ACHN (cell line): ENCODE results near the gene GGT5.
"Not testable (repeated sequence)": the region's sequence is repeated elsewhere in the genome, so short reads cannot be mapped to it uniquely, and the experiment has no call there.

Experiments
- DNase-seq: peaks from one replicate; pipeline ENCODE4 v3.0.0-alpha.2; 2015
- in situ Hi-C: cut with HindIII; loops from 2 replicates; pipeline ENCODE4 v1.10.0; 2017; ENCODE audit warnings: low sequenced_read_pairs, low pct_ligation_motif_present, low pct_unique_long_range_greater_than_20kb

GGT5 gene

DNA sequence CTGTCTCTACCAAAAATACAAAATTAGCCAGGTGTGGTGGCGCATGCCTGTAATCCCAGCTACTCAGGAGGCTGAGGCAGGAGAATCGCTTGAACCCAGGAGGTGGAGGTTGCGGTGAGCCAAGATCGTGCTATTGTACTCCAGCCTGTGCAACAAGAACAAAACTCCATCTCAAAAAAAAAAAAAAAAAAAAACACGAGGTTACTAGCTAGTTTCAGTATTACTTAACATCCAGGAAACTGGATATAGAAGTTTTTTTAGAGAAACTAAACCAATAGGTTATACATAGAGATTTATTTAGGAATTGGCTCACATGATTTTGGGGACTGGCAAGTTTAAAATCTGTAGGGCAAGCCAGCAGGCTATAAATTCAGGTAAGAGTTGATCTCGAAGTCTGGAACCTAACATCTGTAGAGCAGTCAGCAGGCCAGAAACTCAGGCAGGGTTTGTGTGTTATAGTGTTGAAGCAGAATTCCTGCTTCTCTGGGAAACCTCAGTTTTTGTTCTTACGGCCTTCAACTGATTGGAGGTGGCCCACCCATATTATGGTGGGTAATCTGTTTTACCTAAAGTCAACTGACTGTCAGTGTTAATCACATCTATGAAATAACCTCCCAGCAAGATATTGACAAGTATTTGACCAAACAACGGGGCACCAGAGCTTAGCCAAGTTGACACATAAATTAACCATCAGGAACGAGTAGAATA lies 3.7 kb downstream of the GGT5 start:
- DNase-seq, in situ Hi-C loops: not testable (repeated sequence)

- in situ Hi-C loops = no loop called here
- no peak for DNase-seq
These were observed 4.5 kb downstream of the GGT5 start for GRCh38 chr22:24240381-24240780.

- DNase-seq, in situ Hi-C loops: not testable (repeated sequence)
These were observed 6.7 kb downstream of the GGT5 start for GRCh38 chr22:24238101-24238694.

GRCh38 chr22:24236656-24237055 lies 8.2 kb downstream of the GGT5 start:
- no peak for DNase-seq
- in situ Hi-C loops = no loop called here

DNA sequence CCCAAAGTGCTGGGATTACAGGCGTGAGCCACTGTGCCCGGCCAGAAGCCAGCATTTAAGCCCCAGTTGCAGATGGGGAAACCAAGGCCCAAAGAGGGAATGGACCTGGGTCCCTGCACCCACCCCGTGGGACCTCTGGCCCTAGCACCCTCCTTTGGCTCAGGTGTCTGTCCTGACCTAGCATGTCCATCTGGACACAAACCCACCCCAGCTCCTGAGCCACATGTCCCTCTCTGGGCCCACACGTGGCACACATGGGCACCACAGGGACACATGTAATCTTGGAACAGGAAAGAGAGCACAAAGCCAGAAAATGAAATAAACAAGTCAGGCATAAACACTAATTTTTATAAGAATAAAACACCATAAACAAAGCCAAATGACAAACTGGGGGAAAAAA lies 9.6 kb downstream of the GGT5 start:
- no peak for DNase-seq
- in situ Hi-C loops = no loop called here

DNA sequence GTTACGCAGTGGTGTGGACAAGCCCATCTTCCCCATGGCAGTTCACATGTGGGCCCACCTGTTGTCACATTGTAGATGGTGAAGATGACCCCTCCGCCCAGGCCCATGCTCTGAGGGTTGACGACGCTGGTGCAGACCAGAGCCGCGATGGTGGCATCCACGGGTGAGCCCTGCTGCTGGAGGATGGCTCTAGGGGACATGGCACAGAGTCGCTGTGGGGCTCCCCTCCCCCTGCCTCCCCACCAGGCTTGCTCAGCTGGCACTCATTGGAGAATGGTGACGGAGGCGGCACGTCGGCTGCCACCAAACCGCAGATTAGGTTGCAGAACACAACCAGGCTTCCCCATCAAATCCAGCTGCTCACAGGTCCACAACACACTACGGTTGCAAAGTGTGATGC lies 11.1 kb downstream of the GGT5 start:
- in situ Hi-C loops = no loop called here
- no peak for DNase-seq

DNA sequence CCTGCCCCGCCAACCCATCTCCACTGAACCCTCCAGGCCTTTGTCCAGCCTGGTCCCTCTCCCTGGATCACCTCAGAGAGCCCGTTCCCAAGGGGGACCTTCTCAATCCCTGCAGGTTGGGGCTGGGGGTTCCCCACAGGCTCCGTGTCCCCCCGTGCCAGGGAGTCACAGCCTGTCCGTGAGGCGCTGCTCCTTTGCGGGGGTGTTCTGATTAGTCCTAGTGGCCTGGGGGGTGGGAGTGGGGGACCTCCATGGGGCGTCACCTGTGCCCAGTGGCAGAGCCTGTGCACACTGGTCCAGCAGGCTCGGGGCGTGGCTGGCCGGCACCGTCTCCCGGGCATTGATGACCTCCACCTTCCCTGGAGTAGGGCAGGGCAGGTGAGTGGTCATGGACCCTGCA lies 11.6 kb downstream of the GGT5 start:
- no peak for DNase-seq
- in situ Hi-C loops = no loop called here

GRCh38 chr22:24232725-24233124 lies 12.2 kb downstream of the GGT5 start:
- in situ Hi-C loops = no loop called here
- DNase-seq = no peak

DNA sequence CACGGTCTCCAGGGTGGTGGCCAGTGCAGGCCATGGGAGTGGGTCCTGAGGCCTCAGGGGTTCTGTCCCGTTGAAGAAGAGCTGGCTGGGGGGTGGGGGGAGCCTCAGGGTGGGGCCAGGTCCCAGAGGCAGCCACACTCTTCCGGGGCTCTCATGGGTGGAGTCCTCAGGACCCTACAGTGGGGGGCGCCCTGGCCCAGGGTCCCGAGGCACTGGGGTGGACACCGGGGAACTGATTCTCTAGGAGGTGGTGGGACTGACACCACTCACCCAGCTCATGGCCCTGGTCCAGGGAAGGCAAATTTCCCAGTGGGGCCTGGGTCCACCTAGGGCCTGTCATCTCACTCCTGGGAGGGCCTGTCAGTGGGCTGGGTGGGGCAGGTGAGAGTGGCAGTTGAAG lies 12.8 kb downstream of the GGT5 start:
- in situ Hi-C loops = no loop called here
- DNase-seq = no peak

- in situ Hi-C loops = no loop called here
- DNase-seq = no peak
These were observed 13.2 kb downstream of the GGT5 start for GRCh38 chr22:24231706-24232105.

- DNase-seq = peak; percentile 9
- in situ Hi-C loops = no loop called here
These were observed 13.8 kb downstream of the GGT5 start for GRCh38 chr22:24230911-24231656.

GRCh38 chr22:24225951-24226350 lies 18.9 kb downstream of the GGT5 start:
- in situ Hi-C loops = no loop called here
- DNase-seq = no peak

GRCh38 chr22:24225044-24225601 lies 19.8 kb downstream of the GGT5 start:
- no peak for DNase-seq
- in situ Hi-C loops = no loop called here

GRCh38 chr22:24224468-24224867 lies 20.4 kb downstream of the GGT5 start:
- DNase-seq = no peak
- in situ Hi-C loops = no loop called here

- DNase-seq = no peak
- in situ Hi-C loops = no loop called here
These were observed 25.1 kb downstream of the GGT5 start for GRCh38 chr22:24219750-24220149.

DNA sequence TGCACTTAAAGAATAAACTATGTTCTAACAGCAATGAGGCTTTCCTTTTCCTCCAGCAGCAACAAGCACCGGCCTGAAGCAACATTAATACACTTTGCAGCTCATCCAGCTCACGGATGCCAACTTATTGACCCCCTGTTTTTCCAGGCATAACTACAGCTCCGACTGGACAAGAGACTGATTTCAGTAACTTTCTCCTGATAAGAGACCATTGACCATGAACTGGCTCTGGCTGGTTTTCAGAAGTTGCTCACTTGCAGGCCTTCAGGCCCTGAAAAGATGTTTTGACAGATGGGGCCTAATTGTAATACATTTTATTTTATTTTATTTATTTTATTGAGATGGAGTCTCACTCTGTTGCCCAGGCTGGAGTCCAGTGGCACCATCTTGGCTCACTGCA lies 27.5 kb downstream of the GGT5 start:
- in situ Hi-C loops = no loop called here
- no peak for DNase-seq

DNA sequence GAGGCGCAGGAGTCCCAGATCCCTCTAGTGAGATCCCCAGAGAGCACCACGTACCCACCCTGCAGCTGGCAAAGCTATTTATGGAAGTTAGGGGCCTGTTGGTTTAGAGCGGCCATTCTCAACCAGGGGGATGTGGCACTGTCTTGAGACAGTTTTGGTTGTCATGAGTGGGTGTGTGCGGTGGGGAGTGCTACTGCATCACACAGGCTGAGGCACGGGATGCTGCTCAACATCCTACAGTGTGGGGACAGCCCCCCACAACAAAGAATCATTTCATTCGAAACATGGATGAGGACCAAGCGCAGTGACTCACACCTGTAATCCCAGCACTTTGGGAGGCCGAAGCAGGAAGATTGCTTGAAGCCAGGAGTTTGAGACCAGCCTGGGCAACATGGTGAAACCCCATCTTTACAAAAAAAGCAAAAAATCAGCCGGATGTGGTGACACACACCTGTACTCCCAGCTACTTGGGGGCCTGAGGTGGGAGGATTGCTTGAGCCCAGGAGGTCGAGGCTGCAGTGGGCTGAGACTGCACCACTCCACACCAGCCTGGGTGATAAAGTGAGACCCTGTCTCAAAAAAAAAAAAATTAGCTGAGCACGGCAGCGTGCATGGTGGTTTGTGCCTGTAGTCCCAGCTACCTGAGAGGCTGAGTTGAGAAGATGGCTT lies 28.2 kb downstream of the GGT5 start:
- DNase-seq = no peak
- in situ Hi-C loops = no loop called here

DNA sequence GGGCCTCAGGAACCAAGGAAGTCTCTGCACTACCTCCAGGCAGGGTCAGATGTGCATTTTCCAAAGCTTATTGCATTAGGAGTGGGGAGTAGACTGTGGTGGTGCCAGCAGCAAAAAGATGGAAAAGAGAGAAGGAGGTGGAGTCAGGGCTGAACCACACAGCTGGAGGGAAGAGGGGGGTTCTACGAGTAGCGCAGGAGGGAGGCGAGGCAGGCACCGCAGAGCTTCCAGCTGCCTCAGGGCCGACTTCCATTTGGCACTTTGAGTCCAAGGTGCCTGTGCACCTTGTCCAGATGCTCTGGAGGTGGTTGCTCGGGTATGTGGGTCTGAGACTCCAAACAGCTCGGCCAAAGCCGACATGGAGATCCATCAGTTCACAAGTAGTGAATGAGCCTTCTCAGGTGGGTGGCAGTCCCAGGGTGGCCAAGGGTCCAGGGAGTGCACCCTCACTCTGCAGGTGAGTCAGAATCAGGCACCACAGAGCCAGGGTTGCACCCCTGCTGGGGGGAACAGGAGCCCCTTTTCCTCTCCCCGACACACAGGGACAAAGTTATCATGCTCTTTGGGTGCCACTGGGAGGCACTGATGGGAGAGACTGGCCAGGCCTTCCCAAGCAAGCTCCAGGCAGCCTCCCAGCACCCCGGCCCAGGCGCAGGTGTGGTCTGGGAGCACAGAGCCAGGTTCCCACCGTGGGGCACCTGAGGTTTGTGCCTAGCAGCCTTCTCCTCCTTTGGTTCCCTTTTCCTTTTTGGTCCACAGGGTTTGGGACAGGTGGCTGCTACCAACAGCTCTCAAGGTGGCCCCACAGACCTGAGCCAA lies 30.2 kb downstream of the GGT5 start:
- in situ Hi-C loops = no loop called here
- DNase-seq = no peak
